H7 (cell line): ENCODE measurements around the gene MARS1. TPM values are rescaled to one million over a fixed set of nuclear protein-coding genes. Genes with fewer than 3 reads are reported as not detected.
A peak's percentile ranks its signal among the peaks of the same experiment; 100 is the strongest.
"Not testable (repeated sequence)": the region's sequence is repeated elsewhere in the genome, so short reads cannot be mapped to it uniquely, and the experiment has no call there.

Experiments
- DNase-seq: peaks from one replicate; pipeline ENCODE4 v3.0.0; 2012
- H3K27me3 ChIP-seq: 2 replicates; pipeline ENCODE4 v1.6.0; 2011; ENCODE audit warnings: mild to moderate bottlenecking, low read length; ENCODE audit not compliant: control insufficient read depth, insufficient read depth
- H3K36me3 ChIP-seq: replicated peaks from 2 replicates; pipeline ENCODE4 v1.5.1; 2011; ENCODE audit warnings: low read length; ENCODE audit not compliant: control insufficient read depth, insufficient read depth
- H3K4me3 ChIP-seq: 2 replicates; pipeline ENCODE4 v1.5.1; 2011; ENCODE audit warnings: low read depth, mild to moderate bottlenecking, control low read depth, low read length, moderate library complexity; ENCODE audit not compliant: insufficient read depth
- total RNA-seq: library from RNA; depleted of rRNA; stranded (reverse); fragments of >200 nt; shearing (Covaris generic); gene quantifications from 2 replicates; pipeline ENCODE4 v1.2.3, GENCODE V29; 2014; rRNA removed

Gene MARS1
- 223 and 297 TPM in 2 replicates for total RNA-seq

- Histone ChIP-seq H3K27me3 (no peaks in the 10 kb centered on the region), H3K4me3 (peak within 1 kb of the TSS; percentile 100), H3K36me3 (peaks cover 34% of the 10 kb centered on the region)
- peak; percentile 87 for DNase-seq
Measured at GRCh38 chr12:57487597-57488401, at the start of gene MARS1. Gene MARS1, plus strand, starts transcription at chr12:57488068. Its CDS starts 23 bp downstream, at chr12:57488091.

- no peak for DNase-seq
- H3K27me3 ChIP-seq = no peaks in the 10 kb centered on the region
Measured at GRCh38 chr12:57438400-57438799, 49.5 kb upstream of the MARS1 start.

GRCh38 chr12:57439762-57440266 lies 48.1 kb upstream of the MARS1 start:
- no peak for DNase-seq
- Histone ChIP-seq H3K4me3 (no peak overlapping the region), H3K27me3 (no peaks in the 10 kb centered on the region), H3K36me3 (no peaks in the 10 kb centered on the region)

More at GRCh38 chr12:57438400-57438799, 49.5 kb upstream of the MARS1 start:
- Histone ChIP-seq H3K4me3 (no peak overlapping the region), H3K36me3 (no peaks in the 10 kb centered on the region)

- not testable (repeated sequence) for H3K27me3 ChIP-seq, H3K4me3 ChIP-seq, H3K36me3 ChIP-seq, DNase-seq
Measured at GRCh38 chr12:57441393-57441792, 46.5 kb upstream of the MARS1 start.

- no peak for DNase-seq
- H3K27me3 ChIP-seq = no peaks in the 10 kb centered on the region
- no peak overlapping the region for H3K4me3 ChIP-seq
- no peaks in the 10 kb centered on the region for H3K36me3 ChIP-seq
Measured at GRCh38 chr12:57441846-57442427, 45.9 kb upstream of the MARS1 start.

- H3K36me3 ChIP-seq, DNase-seq, H3K27me3 ChIP-seq, H3K4me3 ChIP-seq: not testable (repeated sequence)
Measured at GRCh38 chr12:57444337-57444736, 43.5 kb upstream of the MARS1 start.

- Histone ChIP-seq H3K36me3 (no peaks in the 10 kb centered on the region), H3K27me3 (no peaks in the 10 kb centered on the region), H3K4me3 (no peak overlapping the region)
- DNase-seq = no peak
Measured at GRCh38 chr12:57444744-57445143, 43.1 kb upstream of the MARS1 start.

- H3K36me3 ChIP-seq = no peaks in the 10 kb centered on the region
- no peaks in the 10 kb centered on the region for H3K27me3 ChIP-seq
- no peak overlapping the region for H3K4me3 ChIP-seq
- DNase-seq = no peak
Measured at GRCh38 chr12:57446292-57446960, 41.4 kb upstream of the MARS1 start.

- Histone ChIP-seq H3K4me3 (no peak overlapping the region), H3K36me3 (no peaks in the 10 kb centered on the region), H3K27me3 (no peaks in the 10 kb centered on the region)
- no peak for DNase-seq
Measured at GRCh38 chr12:57448669-57449068, 39.2 kb upstream of the MARS1 start.

GRCh38 chr12:57449375-57449774 lies 38.5 kb upstream of the MARS1 start:
- no peaks in the 10 kb centered on the region for H3K27me3 ChIP-seq
- H3K4me3 ChIP-seq = no peak overlapping the region
- H3K36me3 ChIP-seq = no peaks in the 10 kb centered on the region
- no peak for DNase-seq

GRCh38 chr12:57450057-57450456 lies 37.8 kb upstream of the MARS1 start:
- no peak for DNase-seq
- Histone ChIP-seq H3K27me3 (no peaks in the 10 kb centered on the region), H3K36me3 (no peaks in the 10 kb centered on the region), H3K4me3 (no peak overlapping the region)

- H3K4me3 ChIP-seq = no peak overlapping the region
- DNase-seq = no peak
- H3K36me3 ChIP-seq = no peaks in the 10 kb centered on the region
- no peaks in the 10 kb centered on the region; the same call in 1 of the 2 replicates for H3K27me3 ChIP-seq
Measured at GRCh38 chr12:57451233-57451778, 36.6 kb upstream of the MARS1 start.

GRCh38 chr12:57452181-57452936 lies 35.5 kb upstream of the MARS1 start:
- no peak overlapping the region for H3K4me3 ChIP-seq
- no peaks in the 10 kb centered on the region; the same call in 1 of the 2 replicates for H3K27me3 ChIP-seq
- peak; percentile 30 for DNase-seq
- H3K36me3 ChIP-seq = no peaks in the 10 kb centered on the region; the same call in 1 of the 2 replicates
